GM19238 (cell line): ENCODE results near the gene ZNF512B.

Source experiments
- DNase-seq: peaks from one replicate; pipeline ENCODE4 v3.0.0; 2011; ENCODE audit warnings: low spot score; ENCODE audit not compliant: insufficient read length

Gene ZNF512B

DNA sequence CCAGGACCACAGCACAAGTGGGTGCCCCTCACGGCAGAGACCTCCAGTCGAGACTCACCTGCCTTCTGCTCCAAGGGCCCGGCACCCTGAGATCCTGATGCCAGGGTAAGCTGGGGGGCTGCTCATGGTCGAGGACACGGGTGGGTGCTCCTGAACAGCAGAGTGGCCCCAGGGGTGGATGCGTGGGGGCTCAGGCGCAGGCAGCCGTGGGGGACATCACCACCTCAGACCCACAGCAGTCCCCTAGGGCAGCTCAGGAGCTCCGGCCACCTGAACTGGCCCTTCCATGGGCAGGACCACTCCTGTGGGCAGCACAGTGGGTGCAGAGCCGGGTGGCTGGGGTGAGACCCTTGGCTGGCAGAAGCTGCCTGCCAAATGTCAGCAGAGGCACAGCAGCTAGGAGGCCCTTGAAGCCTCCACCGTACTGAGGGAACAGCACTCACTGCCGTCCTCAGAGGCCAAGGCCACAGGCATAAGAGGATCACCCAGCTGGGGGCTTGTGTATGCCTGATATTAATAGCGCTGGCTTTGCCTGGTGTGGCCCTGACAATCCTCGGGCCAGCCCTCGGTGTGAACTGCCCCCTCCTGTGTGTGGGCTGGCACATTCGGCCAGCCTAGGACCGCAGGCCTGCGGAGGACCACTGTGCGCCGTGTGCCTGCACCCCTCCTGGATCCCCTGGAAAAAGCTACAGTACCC, 18.9 kb downstream of the ZNF512B start:
- no peak for DNase-seq

- no peak for DNase-seq
Observed at GRCh38 chr20:63947638-63948456, 21.9 kb downstream of the ZNF512B start.

- no peak for DNase-seq
Observed at GRCh38 chr20:63946986-63947637, 22.6 kb downstream of the ZNF512B start.

DNA sequence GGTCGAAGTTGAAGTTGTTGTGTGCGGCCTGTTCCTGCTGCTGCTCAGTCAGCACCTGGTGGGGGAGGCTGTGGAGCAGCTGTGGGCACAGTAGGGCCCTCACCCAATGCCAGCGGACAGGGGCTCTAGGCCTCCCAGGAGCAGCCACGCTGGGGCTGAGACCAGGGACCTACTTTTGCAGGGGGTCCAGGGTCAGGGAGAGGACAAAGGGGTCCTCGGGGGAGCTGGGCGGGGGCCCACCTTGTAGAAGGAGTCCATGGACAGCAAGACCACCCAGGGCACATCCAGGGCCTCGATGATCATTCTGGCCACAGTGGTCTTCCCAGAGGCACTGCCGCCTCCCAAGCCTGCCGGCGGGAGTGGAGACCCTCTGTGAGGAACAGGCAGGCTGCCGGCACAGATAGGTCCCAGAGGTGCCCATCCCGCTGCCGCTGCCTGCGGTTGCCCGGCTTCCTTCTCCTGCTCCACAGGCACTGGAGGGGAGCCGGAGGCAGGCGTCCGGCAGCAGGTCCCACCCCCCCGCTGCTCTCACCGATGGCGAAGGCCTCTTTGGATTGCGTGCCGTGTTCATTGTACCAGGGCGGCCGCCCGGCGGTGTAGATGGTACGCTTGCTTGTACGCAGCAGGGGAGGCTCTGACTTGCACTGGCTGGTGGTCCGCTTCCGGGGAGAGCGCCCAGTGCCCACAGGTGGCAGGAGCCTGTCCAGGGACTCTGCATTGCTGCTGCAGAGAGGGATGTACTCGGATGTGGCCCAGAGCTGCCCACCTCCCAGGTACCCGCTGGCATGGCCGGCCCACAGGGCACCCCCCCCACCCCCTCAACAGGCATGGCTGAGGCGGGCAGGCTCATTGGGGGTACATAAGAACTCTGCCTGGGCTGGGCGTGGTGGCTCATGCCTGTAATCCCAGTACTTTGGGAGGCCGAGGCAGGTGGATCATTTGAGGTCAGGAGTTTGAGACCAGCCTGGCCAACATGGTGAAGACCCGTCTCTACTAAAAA, 23.5 kb downstream of the ZNF512B start:
- DNase-seq: no peak

DNA sequence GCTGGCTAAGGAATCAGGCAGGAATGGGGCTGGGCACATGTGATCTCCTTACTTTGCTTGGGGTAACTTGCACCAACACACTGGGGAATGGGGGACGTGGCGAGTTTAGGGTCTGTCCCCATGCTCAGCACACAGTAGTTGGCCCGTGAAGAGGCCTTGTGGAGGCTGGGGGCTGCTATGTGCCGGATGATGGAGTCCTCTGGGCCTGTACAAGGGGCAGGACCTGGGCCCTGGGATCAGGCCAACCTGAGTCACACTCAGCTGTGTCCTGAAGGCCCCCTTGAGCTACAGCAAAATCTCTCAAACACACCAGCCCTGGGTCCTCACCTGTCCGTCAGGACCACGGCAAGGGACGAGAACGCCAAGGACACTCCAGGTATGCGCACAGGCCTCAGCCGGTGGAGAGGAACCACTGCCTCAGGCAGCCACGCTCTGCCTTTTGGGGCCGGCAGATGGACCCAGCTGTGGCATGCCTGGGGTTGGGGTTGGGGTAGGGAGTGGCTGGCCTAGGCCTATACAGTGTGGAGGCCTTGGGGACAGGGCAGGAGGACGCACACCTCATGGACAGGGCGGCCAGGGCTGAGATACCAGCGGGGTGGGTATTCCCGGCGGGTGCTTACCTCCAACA, 24.6 kb downstream of the ZNF512B start:
- DNase-seq: no peak

DNA sequence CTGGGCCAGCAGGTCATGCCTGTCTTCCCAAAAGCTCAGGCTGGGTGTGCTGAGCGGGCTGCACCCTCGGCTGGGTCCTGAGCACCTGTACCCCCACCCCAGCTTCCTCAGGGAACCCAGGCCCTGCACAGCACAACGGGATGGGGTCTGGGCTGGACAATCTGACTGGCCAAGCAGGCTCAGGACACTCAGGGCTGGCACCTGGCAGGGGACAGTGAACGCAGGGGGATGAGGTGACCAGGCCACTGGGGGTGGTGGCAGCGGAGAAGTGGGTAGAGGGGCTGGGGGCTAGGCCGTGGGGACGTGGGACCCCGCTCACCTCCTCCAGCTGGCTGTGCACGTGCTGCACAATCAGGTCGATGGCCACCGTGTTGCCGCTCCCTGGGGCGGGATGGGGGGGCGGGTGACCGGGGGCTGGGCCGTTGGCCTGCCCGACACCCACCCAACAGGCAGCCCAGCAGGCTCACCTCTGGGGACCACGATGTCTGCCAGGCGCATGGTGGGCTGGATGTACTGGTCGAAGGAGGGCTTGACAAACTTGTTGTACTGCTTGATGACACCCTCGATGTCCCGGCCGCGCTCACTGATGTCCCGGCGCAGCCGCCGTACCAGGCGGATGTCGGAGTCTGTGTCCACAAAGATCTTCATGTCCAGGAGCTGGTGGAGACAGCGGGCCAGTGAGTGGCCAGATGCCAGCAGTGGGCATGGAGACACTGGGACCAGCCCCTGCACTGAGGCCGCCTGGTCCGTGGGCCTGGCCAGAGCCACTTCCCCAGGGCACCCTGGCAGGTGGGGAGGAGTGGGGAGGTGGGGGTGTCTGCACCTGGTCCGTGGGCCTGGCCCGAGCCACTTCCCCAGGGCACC, 25.4 kb downstream of the ZNF512B start:
- no peak for DNase-seq

GRCh38 chr20:63943808-63944077, 26.0 kb downstream of the ZNF512B start:
- DNase-seq: no peak

DNA sequence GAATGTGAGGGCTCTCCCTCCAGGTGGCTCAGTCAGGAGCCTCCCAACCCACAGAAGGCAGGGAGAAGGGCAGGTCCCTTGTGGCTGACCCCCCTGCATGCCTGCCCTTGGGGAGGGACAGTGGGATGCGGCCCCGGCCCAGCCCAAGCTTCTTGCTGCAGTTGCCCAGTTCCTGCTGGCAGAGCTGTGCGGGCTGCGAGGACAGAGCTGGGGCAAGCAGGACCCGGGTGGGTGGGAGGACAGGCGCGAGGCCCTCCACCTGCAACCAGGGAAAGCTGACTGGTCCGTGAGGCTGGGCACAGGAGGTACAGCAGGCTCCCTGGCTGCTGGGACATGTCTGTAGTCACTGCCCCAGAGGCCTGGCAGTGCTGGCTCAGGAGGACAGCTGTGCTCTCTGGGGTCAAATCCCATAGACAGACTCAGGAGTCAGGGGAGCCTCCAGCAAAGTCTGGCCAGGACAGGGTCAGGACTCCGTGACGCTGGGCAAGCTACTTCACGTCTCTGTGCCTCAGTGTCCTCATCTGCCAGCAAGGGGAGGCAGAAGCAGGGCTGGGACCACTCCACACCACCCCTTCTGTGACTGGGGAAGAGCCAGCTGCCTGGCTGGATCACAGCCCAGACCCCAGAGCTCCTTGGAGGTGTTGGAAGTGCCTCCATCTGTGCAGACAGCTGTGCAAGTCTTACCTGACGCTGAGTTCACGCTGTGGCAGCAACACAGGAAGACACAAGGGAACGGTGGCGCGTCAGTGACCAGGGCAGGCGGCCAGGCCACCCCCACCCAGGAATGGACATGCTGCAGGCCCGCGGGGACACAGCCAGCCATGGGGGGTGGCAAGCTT, 26.5 kb downstream of the ZNF512B start:
- DNase-seq: no peak

- DNase-seq: no peak
Observed at GRCh38 chr20:63942250-63942951, 27.3 kb downstream of the ZNF512B start.

- DNase-seq: peak; percentile 59
Observed at GRCh38 chr20:63941282-63942081, 28.2 kb downstream of the ZNF512B start.

DNA sequence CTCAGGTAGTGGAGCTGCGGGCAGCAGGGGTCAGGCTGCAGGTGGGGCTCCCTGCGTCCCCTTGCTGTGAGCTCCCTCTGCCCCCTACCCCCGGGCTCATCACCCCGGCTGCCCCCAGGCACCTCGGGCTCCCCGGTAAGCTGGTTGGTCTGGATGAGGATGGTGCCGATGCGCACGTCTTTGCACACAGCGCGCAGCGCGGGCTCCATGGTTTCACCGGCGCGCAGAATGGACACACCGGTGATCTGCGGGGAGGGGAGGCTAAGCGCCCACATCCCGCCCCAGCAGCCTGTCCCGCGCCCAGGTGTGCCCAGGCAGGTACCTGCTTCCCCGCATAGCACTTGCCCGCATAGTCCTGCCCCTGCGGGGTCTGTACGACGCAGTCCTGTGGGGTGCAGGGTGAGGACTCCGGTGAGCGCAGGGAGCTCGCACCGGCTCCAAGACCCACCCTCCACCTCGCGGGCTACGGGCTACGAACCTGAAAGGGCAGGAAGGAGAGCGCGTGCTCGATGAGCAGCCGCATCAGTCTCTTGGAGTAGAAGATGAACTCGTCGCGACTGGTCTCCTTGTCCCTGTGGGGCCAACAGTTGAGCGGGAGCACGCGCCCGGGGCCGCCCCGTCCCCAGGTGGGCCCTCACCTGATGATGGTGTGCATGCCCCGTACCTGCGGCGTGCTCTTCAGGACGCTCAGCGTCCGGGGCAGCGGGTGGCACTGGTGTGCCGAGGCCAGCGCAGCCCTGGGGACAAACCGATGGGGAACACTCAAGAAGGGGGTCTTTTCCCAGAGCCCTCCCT, 29.1 kb downstream of the ZNF512B start:
- no peak for DNase-seq

DNA sequence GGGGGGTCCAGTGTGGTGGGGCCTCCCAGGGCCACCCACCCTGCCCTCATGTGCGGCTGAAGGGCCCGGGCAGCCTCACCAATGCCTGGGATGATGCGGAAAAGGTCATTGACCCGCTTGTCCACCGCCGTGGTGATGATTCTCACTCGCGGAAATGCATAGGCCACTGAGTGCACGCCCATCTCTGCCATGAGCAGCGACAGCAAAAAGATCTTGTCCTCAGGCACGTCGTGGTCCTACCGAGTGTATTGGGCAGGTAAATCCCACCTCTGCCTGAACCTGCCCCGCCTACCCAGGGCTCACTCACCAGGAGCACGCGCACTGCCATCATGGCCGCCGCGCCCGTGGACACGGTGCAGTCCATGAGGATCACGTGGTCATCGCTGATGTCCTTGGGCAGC, 29.7 kb downstream of the ZNF512B start:
- DNase-seq: no peak

DNA sequence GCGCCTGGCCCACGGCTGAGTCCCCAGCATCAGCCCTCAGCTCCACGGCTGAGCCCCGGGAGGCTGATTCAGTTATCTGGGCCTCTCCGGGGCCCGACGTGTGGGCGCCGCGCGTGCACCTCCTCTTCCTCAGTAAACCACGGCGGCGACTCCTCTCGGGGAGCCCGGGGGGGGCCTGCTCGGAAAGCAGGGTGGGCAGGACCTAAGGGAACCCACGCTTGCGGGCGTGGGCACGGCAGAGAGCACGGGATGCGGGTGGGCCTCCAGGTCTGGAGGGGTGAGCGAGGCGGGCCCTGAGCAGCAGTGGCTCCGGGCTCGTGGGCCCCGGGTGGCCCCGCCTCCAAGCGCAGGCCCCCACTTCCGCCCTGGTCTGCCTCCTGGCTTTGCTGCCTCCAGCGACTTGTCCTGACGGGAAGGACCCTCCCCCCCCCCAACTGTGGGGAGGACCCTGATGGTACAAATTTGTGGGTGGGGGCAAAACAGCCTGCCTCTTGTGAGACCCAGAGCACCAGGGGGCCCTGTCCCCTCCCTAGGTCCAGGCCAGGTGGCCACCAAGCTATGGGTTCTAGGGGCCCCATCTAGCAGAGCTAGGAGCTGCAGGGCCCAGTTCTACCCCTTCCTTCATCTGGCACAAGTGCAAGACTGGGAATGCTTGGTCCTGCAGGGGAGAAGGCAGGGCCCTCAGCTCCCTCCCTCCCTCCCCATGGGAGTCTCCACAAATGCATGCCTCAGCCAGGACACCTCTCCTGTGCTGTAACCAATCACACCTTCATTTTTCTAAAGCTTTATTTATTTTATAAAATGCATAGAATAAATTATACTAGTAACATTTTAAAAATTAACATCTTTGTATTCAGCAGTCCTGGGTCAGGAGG, 30.4 kb downstream of the ZNF512B start:
- no peak for DNase-seq

DNA sequence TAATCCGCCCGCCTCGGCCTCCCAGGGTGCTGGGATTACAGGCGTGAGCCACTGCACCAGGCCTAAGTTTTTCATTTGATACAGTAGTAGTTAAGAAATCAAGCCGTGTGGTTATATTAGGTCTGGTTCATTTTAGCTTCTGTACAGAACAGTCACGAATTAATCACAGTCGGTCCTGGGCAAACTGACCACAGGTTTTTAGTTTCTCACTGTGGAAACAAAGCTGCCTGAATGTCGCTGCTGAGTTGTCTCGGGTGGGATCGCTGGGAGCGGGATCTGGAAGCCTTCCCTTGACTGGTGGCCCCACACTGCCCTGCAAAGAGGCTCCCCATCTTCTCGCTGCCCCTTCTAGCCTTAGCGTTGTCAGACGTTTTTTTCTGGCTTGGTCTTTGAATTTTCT, 32.1 kb downstream of the ZNF512B start:
- DNase-seq: no peak

DNA sequence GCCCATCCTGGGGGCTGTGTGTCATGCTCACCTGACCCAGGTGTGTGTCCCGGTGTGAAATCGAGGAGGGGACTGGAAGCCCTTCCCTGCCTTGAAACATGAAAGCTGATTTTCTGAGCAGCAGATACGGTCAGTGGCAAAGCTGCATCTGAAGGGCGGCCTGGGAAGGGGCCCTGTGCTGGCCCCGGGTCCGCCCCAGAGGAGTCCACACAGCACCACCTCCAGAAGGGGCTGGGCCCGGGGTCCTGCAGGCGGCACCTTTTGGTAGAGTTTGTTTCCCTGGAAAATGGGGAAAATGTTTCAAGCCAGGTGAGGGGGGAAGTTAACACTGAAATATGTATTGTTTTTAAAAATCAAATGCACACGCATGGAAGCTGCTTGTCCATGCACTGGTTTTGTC, 34.3 kb downstream of the ZNF512B start:
- no peak for DNase-seq
